DMS114 treated with DMSO at 0.1 percent for 48 hours (cell line): ENCODE results near the gene MB.
"Not testable (repeated sequence)": the region's sequence is repeated elsewhere in the genome, so short reads cannot be mapped to it uniquely, and the experiment has no call there.

Experiments used
- DNase-seq: peaks from one replicate; lab custom pipeline; 2025; ENCODE audit not compliant: unreplicated experiment; lab: John Stamatoyannopoulos, UW

The MB gene

DNA sequence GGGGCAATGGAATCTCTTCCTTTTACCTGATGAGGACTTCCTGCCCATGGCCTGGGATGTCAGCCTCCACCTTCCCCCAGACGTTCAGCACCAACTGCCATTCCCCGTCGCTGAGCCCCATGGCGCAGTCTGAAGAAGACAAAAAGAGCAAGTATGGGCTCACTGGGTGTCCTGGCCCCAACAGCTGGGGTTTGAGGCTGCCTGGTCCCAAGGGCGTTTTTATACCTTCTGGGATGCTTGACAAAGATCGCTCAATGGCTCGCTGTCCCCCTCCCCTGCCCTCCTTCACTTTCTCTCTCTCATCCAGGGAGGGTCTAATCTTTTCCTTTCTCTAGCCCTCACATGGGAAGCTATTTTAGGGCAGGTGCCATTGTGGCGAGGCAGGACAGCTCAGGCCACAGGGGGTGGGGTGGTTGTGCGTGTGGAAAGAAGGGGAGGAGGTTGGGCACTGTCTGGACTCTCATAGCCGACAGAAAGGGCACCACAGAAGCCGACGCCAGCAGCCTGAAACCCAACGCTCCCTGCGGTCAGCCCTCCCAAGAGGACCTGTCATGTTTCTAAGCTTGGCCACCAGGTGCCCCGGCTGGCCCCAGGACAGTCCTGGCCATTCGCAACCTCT lies at the start of gene MB:
TSS of gene MB (minus strand) at position 193 of the 619 bp plus-strand sequence. CDS start at position 121, 72 bp downstream.
- DNase-seq, result no peak

DNA sequence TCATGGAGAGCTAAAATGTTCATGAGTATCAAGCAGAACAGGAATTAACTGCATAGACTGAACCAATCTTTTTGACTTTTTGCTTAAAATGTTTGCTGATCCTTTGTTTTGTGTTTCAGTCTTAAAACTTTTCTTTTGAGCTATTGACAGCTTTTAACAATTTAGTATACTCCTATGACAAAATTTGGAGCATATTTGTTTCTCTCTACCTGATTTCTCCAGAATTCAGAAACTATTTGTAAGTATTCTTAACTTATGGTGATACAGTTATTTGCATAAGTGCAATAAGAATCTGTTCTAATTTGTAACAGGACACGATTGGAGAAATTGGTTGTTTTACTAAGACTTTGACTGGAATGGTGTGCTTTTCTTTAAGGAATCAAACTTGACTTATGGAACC lies 49.6 kb upstream of the MB start:
- not testable (repeated sequence) for DNase-seq

- no peak for DNase-seq
These were observed 47.9 kb upstream of the MB start for GRCh38 chr22:35664955-35665587.

DNA sequence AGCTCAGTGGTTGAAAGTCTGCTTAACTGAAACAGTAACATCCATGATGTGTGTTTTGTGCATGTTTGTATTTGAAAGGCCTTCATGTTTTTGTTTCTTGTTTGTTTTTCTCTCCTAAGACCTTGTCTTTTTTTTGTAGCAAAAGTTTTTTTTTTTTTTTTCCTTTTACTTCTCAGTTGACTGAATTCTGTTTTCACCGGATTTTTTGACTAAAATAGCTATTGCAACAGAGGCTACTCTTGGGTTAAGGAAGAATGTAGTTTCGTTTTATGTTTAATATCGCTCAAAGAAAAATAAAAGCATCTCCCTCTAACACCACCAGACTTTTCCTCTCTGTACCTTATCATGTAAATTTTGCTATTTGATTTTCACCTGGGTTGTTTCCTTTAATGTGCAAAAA lies 46.2 kb upstream of the MB start:
- DNase-seq, result no peak

- no peak for DNase-seq
These were observed 45.8 kb upstream of the MB start for GRCh38 chr22:35662914-35663313.

GRCh38 chr22:35661464-35661863 lies 44.3 kb upstream of the MB start:
- no peak for DNase-seq

DNA sequence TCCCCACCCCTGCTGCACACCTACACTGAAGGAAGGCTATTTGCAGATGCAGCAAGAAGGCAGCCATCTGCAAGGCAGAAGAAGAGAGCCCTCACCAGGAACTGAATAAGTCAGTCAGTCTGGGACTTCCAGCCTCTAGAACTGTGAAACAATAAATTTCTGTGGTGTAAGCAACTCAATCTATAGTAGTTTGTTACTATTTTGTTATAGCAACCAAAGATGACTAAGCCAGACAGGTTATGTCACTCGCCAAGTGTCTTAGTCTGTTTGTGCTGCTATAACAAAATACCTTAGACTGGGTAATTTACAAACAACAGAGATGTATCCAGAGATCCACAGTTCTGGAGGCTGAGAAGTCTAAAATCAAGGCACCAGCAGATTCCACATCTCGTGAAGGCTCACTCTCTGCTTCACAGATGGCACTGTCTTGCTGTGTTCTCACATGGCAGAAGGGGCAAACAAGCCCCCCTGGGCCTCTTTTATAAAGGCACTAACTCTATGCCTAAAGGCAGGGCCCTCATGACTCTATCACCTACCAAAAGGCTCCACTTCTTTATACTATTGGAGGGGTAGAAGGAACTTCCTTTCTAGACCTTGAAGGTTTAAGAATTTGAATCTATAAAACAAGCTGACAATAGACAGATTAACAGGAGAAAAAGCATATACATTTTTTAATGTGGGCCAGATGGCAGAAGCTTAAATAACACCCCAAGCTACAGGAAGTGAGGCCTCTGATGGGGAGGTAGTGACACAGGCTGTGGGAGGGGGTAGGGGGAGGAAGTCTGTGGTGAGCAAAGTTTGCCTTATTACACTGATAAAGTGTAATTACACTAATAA lies 43.4 kb upstream of the MB start:
- no peak for DNase-seq

- DNase-seq, result no peak
These were observed 40.6 kb upstream of the MB start for GRCh38 chr22:35657571-35658312.

DNA sequence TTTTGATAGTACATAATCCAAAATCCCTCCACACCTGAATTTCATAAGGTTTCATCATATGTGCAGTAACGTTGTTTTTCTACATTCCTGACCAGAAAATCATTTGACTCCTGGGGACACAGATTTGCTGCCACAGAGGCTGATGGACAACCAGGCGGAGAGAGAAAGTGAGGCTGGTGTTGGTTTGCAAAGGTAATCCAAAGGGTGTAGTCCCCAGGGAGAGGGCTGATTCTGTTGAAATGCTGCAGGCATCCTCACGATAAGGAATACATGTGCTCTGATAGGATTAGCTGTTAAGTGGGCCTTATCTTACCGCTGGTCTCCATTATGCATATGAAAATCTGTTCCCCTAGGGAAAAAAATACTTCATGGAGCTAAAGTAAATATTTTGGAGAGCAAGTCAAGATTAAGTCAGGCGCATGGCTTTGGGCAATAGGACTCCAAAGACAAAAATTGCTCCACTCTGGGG lies 39.2 kb upstream of the MB start:
- DNase-seq, result no peak

GRCh38 chr22:35653824-35654223 lies 36.7 kb upstream of the MB start:
- no peak for DNase-seq

GRCh38 chr22:35651085-35651484 lies 34.0 kb upstream of the MB start:
- no peak for DNase-seq

DNA sequence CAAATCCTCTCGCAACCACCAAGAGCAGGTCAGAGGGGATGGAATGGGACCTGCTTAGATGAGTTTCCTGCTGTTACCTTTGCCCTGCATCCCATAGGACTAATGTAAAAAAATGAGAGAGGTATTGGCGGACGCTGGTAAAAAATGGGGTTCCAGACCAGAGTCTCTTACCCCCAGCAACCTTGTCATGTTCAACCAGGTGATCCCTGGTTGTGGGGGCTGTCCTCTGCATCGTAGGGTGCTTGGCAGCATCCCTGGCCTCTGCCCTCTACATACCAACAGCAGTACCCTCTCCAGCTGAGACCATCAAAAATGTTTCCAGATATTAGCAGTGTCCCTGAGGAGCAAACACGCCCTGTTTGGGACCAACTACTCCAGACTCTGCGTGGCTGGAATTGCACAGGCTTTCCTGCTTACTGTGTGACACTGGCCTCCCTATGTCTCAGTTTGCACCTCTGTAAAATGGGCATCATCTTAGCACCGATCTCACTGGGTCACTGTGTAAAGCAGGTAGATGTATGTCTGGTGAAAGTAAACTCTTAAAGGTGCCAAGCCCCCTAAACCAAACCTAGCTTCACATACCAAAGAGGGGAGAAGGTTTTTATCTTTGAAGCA lies 32.6 kb upstream of the MB start:
- DNase-seq, result no peak

DNA sequence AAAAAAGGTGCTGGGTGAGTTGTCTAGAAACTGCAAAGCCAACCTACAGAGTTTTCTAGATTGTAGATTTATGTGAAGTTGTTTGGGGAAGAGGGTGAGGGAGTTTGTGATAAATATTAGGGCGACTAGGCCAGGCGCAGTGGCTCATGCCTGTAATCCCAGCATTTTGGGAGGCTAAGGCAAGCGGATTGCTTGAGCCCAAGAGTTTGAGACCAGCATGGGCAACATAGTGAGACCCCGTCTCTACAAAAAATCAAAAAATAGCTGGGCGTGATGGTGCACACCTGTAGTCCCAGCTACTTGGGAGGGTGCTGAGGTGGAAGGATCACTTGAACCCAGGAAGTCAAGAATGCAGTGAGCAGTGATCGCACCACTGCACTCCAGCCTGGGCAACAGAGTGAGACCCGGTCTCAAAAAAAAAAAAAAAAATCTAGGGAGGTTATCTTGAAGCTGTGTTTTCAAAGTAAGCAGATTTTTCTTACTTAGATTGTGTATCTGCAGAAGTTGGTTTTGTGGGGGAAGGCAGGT lies 32.0 kb upstream of the MB start:
- DNase-seq, result no peak

GRCh38 chr22:35648066-35649025 lies 31.2 kb upstream of the MB start, which contains the start of gene APOL6:
Gene APOL6, plus strand, starts transcription at chr22:35648446. Its CDS starts 7,980 bp downstream, at chr22:35656426.
- no peak for DNase-seq

- DNase-seq, result no peak
These were observed 28.5 kb upstream of the MB start for GRCh38 chr22:35645646-35646045.

GRCh38 chr22:35643991-35644390 lies 26.9 kb upstream of the MB start:
- DNase-seq, result no peak

GRCh38 chr22:35642305-35642741 lies 25.2 kb upstream of the MB start:
- DNase-seq, result no peak

DNA sequence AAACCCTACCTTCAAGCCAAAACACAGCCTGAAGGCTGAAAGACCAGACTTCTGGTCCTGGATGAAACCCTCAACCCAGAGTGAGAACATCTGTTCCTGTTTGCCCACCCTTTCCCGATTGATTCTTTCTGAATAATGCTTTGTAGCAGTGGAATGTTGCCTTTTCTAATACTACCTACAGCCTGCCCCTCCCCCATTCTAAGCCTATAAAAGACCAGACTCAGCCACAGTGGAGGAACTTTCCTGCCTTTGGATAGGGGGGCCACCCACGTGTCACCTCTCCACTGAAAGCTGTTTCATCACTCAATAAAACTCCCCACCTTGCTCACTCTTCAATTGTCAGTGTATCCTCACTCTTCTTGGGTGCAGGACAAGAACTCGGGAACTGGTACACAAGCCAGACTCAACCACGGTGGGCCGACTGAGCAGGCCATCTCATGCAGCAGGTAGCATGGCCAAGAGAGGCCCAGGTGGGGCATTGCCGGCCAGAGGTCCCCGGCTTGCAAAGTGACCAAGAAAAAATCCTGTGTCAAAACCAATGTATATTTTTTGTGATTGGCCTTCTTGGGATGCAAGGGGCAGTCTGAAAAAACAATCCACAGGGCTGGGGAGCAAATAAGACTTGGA lies 24.5 kb upstream of the MB start:
- no peak for DNase-seq

- no peak for DNase-seq
These were observed 21.3 kb upstream of the MB start for GRCh38 chr22:35638410-35638809.
